ENCODE results near the gene FLOT2. TPM values are rescaled to one million over a fixed set of nuclear protein-coding genes. Genes with fewer than 3 reads are reported as not detected.

FLOT2 gene
- total and polyA plus RNA-seq, 4 donors, result 46.2 to 226 (median 121) TPM

GRCh38 chr17:28885363-28885762 is 12.2 kb downstream of the FLOT2 start:
- H3K36me3 ChIP-seq (ENCODE audit: control insufficient read depth in 4 of 4, insufficient read depth in 4 of 4, low read length in 4 of 4), result peaks cover 0 to 73% (median 30%) of the 10 kb centered on the region in 4 donors
- WGBS, 2 donors, result 95 to 96% methylated on average over 4 of the region's 4 CpGs
- no peak for TF ChIP-seq CTCF (IDR thresholded peaks at IDR 0.05; ENCODE audit: control extremely low read depth, extremely low read depth)

GRCh38 chr17:28883967-28884702 is 13.4 kb downstream of the FLOT2 start:
- Histone ChIP-seq H3K9ac (ENCODE audit: insufficient read depth in 1 of 2, low read length in 2 of 2) (no peak overlapping the region), H3K27ac (ENCODE audit: low read depth in 1 of 2, low read length in 1 of 2) (no peak overlapping the region), H3K4me3 (no peak overlapping the region), H3K27me3 (ENCODE audit: control insufficient read depth in 3 of 3, insufficient read depth in 3 of 3, low read length in 2 of 3) (no peaks in the 10 kb centered on the region), H3K9me3 (ENCODE audit: control insufficient read depth in 4 of 4, insufficient read depth in 3 of 4, low read length in 3 of 4) (no peaks in the 10 kb centered on the region), H3K36me3 (ENCODE audit: control insufficient read depth in 4 of 4, insufficient read depth in 4 of 4, low read length in 4 of 4) (peaks cover 2 to 86% (median 36%) of the 10 kb centered on the region in 4 donors), H3K4me1 (ENCODE audit: control insufficient read depth in 5 of 5, insufficient read depth in 5 of 5, low read length in 5 of 5) (no peaks in the 10 kb centered on the region)
- TF ChIP-seq CTCF (IDR thresholded peaks at IDR 0.05; ENCODE audit: control extremely low read depth, extremely low read depth), result no peak
- WGBS, 2 donors, result 90 to 91% methylated on average over 27 of the region's 27 CpGs
- ATAC-seq (ENCODE audit: insufficient read depth, low FRiP score) (no peak), DNase-seq (no peak)

More at GRCh38 chr17:28885363-28885762, 12.2 kb downstream of the FLOT2 start:
- Histone ChIP-seq H3K9me3 (ENCODE audit: control insufficient read depth in 4 of 4, insufficient read depth in 3 of 4, low read length in 3 of 4) (no peaks in the 10 kb centered on the region), H3K27me3 (ENCODE audit: control insufficient read depth in 3 of 3, insufficient read depth in 3 of 3, low read length in 2 of 3) (no peaks in the 10 kb centered on the region), H3K4me1 (ENCODE audit: control insufficient read depth in 5 of 5, insufficient read depth in 5 of 5, low read length in 5 of 5) (no peaks in the 10 kb centered on the region), H3K4me3 (no peak overlapping the region), H3K9ac (ENCODE audit: insufficient read depth in 1 of 2, low read length in 2 of 2) (no peak overlapping the region), H3K27ac (ENCODE audit: low read depth in 1 of 2, low read length in 1 of 2) (no peak overlapping the region)
- ATAC-seq (ENCODE audit: insufficient read depth, low FRiP score) (no peak), DNase-seq (no peak)

GRCh38 chr17:28882154-28882895 is 15.2 kb downstream of the FLOT2 start:
- no peak for ATAC-seq (ENCODE audit: insufficient read depth, low FRiP score)
- 94 to 96% methylated on average over 18 of the region's 18 CpGs for WGBS, 2 donors
- no peak for DNase-seq

More at GRCh38 chr17:28882154-28882895, 15.2 kb downstream of the FLOT2 start:
- no peak overlapping the region for H3K4me3 ChIP-seq
- no peaks in the 10 kb centered on the region for H3K4me1 ChIP-seq (ENCODE audit: control insufficient read depth in 5 of 5, insufficient read depth in 5 of 5, low read length in 5 of 5)
- no peak overlapping the region for H3K9ac ChIP-seq (ENCODE audit: insufficient read depth in 1 of 2, low read length in 2 of 2)
- H3K27me3 ChIP-seq (ENCODE audit: control insufficient read depth in 3 of 3, insufficient read depth in 3 of 3, low read length in 2 of 3), result no peaks in the 10 kb centered on the region
- H3K27ac ChIP-seq (ENCODE audit: low read depth in 1 of 2, low read length in 1 of 2), result no peak overlapping the region
- H3K9me3 ChIP-seq (ENCODE audit: control insufficient read depth in 4 of 4, insufficient read depth in 3 of 4, low read length in 3 of 4), result no peaks in the 10 kb centered on the region
- TF ChIP-seq CTCF (IDR thresholded peaks at IDR 0.05; ENCODE audit: control extremely low read depth, extremely low read depth), result no peak
- peaks cover 2 to 78% (median 34%) of the 10 kb centered on the region in 4 donors for H3K36me3 ChIP-seq (ENCODE audit: control insufficient read depth in 4 of 4, insufficient read depth in 4 of 4, low read length in 4 of 4)
